NB4 (cell line): ENCODE data around the gene JAKMIP1.

Experiments used
- DNase-seq: peaks from one replicate; pipeline ENCODE4 v3.0.0; 2010; ENCODE audit warnings: low read depth
- H3K4me3 ChIP-seq: one replicate; pipeline ENCODE4 v1.5.1; 2011; ENCODE audit warnings: mild to moderate bottlenecking, low read depth, low read length, moderate library complexity
- CTCF ChIP-seq: IDR thresholded peaks from one replicate; pipeline ENCODE4 v1.5.1; 2012; ENCODE audit warnings: low read depth, low read length
- MAX ChIP-seq: IDR thresholded peaks from 2 replicates; pipeline ENCODE4 v1.6.1; 2011; ENCODE audit warnings: low read depth, low read length
- MYC ChIP-seq: IDR thresholded peaks from 2 replicates; pipeline ENCODE4 v1.6.1; 2011; ENCODE audit warnings: low read depth, low read length
- POLR2A ChIP-seq: IDR thresholded peaks from 2 replicates; pipeline ENCODE4 v1.6.1; 2011; ENCODE audit warnings: mild to moderate bottlenecking; ENCODE audit not compliant: insufficient read length; ENCODE audit errors: extremely low read depth

JAKMIP1 gene

GRCh38 chr4:5984843-5985242, 215.5 kb downstream of the JAKMIP1 start:
- TF ChIP-seq MAX (no peak), MYC (no peak), CTCF (no peak), POLR2A (no peak)

GRCh38 chr4:5982156-5982973, 218.0 kb downstream of the JAKMIP1 start:
- no peak for TF ChIP-seq MAX
- TF ChIP-seq POLR2A, result no peak
- no peak for TF ChIP-seq CTCF
- TF ChIP-seq MYC, result no peak
- no peak for DNase-seq
- H3K4me3 ChIP-seq, result no peak overlapping the region

More at GRCh38 chr4:5984843-5985242, 215.5 kb downstream of the JAKMIP1 start:
- DNase-seq, result no peak
- H3K4me3 ChIP-seq, result no peak overlapping the region

- no peak for DNase-seq
- no peak for TF ChIP-seq MYC
- no peak for TF ChIP-seq CTCF
- no peak for TF ChIP-seq POLR2A
- no peak for TF ChIP-seq MAX
- no peak overlapping the region for H3K4me3 ChIP-seq
Observed at GRCh38 chr4:5980436-5981155, 219.8 kb downstream of the JAKMIP1 start.

GRCh38 chr4:5979981-5980380, 220.4 kb downstream of the JAKMIP1 start:
- TF ChIP-seq CTCF (peak; percentile 33), MAX (no peak)
- DNase-seq, result peak; percentile 37
- H3K4me3 ChIP-seq, result no peak overlapping the region

- TF ChIP-seq MYC (no peak), CTCF (no peak), MAX (no peak), POLR2A (no peak)
- no peak for DNase-seq
- no peak overlapping the region for H3K4me3 ChIP-seq
Observed at GRCh38 chr4:5976921-5977320, 223.4 kb downstream of the JAKMIP1 start.
